GM12872 (cell line): ENCODE data around the gene CDKN1A.

ENCODE experiments used
- CTCF ChIP-seq: IDR thresholded peaks from 3 replicates; pipeline ENCODE4 v1.5.1; 2011; ENCODE audit warnings: low read depth, mild to moderate bottlenecking, low read length, moderate library complexity; ENCODE audit not compliant: insufficient read depth

Gene CDKN1A

GRCh38 chr6:36695414-36695813 lies 16.9 kb downstream of the CDKN1A start:
- TF ChIP-seq CTCF, result no peak

GRCh38 chr6:36697481-36697903 lies 19.0 kb downstream of the CDKN1A start, which contains the start of gene RAB44:
Gene RAB44, plus strand, starts transcription at chr6:36697826. Its CDS starts 6,410 bp downstream, at chr6:36704236.
- TF ChIP-seq CTCF, result no peak

- no peak for TF ChIP-seq CTCF
These were observed 19.7 kb downstream of the CDKN1A start for GRCh38 chr6:36698196-36698595.

- TF ChIP-seq CTCF, result no peak
These were observed 20.4 kb downstream of the CDKN1A start for GRCh38 chr6:36698871-36699271.

GRCh38 chr6:36699348-36699747 lies 20.8 kb downstream of the CDKN1A start:
- no peak for TF ChIP-seq CTCF

- no peak for TF ChIP-seq CTCF
These were observed 21.7 kb downstream of the CDKN1A start for GRCh38 chr6:36700071-36700812.

- no peak for TF ChIP-seq CTCF
These were observed 22.3 kb downstream of the CDKN1A start for GRCh38 chr6:36700831-36701230.
